ENCODE results near the gene SLC25A30.
"Not testable (repeated sequence)": the region's sequence is repeated elsewhere in the genome, so short reads cannot be mapped to it uniquely, and the experiment has no call there.

SLC25A30 gene

GRCh38 chr13:45370922-45371406, 47.2 kb downstream of the SLC25A30 start:
- in situ Hi-C loops (cut with MboI; ENCODE audit: low sequenced_read_pairs), result no loop called here

- in situ Hi-C loops (cut with MboI; ENCODE audit: low sequenced_read_pairs), result no loop called here
Observed at GRCh38 chr13:45369116-45369515, 49.1 kb downstream of the SLC25A30 start.

- in situ Hi-C loops (cut with MboI; ENCODE audit: low sequenced_read_pairs), result no loop called here
Observed at GRCh38 chr13:45368571-45368970, 49.6 kb downstream of the SLC25A30 start.

- in situ Hi-C loops (cut with MboI; ENCODE audit: low sequenced_read_pairs), result no loop called here
Observed at GRCh38 chr13:45368005-45368404, 50.2 kb downstream of the SLC25A30 start.

GRCh38 chr13:45367358-45367757, 50.8 kb downstream of the SLC25A30 start:
- in situ Hi-C loops (cut with MboI; ENCODE audit: low sequenced_read_pairs), result no loop called here

GRCh38 chr13:45365558-45365885, 52.7 kb downstream of the SLC25A30 start:
- in situ Hi-C loops (cut with MboI; ENCODE audit: low sequenced_read_pairs), result no loop called here

GRCh38 chr13:45364876-45365557, 53.2 kb downstream of the SLC25A30 start:
- in situ Hi-C loops (cut with MboI; ENCODE audit: low sequenced_read_pairs), result no loop called here

GRCh38 chr13:45362939-45363338, 55.2 kb downstream of the SLC25A30 start:
- in situ Hi-C loops (cut with MboI; ENCODE audit: low sequenced_read_pairs), result no loop called here

GRCh38 chr13:45361596-45362206, 56.5 kb downstream of the SLC25A30 start:
- in situ Hi-C loops (cut with MboI; ENCODE audit: low sequenced_read_pairs), result no loop called here

- in situ Hi-C loops (cut with MboI; ENCODE audit: low sequenced_read_pairs), result no loop called here
Observed at GRCh38 chr13:45356966-45357672, 61.1 kb downstream of the SLC25A30 start.

GRCh38 chr13:45353895-45354294, 64.3 kb downstream of the SLC25A30 start:
- in situ Hi-C loops (cut with MboI; ENCODE audit: low sequenced_read_pairs), result no loop called here

GRCh38 chr13:45352031-45352430, 66.1 kb downstream of the SLC25A30 start:
- in situ Hi-C loops (cut with MboI; ENCODE audit: low sequenced_read_pairs), result no loop called here

GRCh38 chr13:45350152-45350551, 68.0 kb downstream of the SLC25A30 start:
- in situ Hi-C loops (cut with MboI; ENCODE audit: low sequenced_read_pairs), result no loop called here

- in situ Hi-C loops (cut with MboI; ENCODE audit: low sequenced_read_pairs), result no loop called here
Observed at GRCh38 chr13:45349438-45349837, 68.7 kb downstream of the SLC25A30 start.

- in situ Hi-C loops (cut with MboI; ENCODE audit: low sequenced_read_pairs), result not testable (repeated sequence)
Observed at GRCh38 chr13:45344064-45344463, 74.1 kb downstream of the SLC25A30 start.

Data from HL-60/S4 (cell line).